ENCODE results near the gene NDUFV2. TPM values are rescaled to one million over a fixed set of nuclear protein-coding genes. Genes with fewer than 3 reads are reported as not detected.

NDUFV2 gene
- total and polyA plus RNA-seq, 2 donors (not counting 3 experiments of a cell fraction or from before 2014, with no cell fraction given) = 65.7 to 152 TPM

GRCh38 chr18:9137168-9138066 lies 34.9 kb downstream of the NDUFV2 start:
- DNase-seq (ENCODE audit: low read depth, low spot score) (peak; percentile 78), FAIRE-seq (peak; percentile 40)
- peak overlapping the region; percentile 95 for H3K27ac ChIP-seq (ENCODE audit: insufficient read depth, low read depth, low read length)
- H4K20me1 ChIP-seq (replicated peaks; ENCODE audit: control insufficient read depth, extremely low read depth, insufficient read depth, low read length) = no peaks in the 10 kb centered on the region
- BruUV-seq (replicated peaks) = no TSS peak
- ChIA-PET CTCF (interaction anchor here (0.7 to 8.6 kb wide), 8 partner anchors 10 to 379 kb away, joined by 3 to 60 read pairs (median 14); partner anchors contain the start of gene TWSG1), POLR2A (interaction anchor here (1.0 to 2.2 kb wide), 2 partner anchors 28 to 197 kb away, joined by 3 to 8 read pairs; partner anchors contain the start of gene TWSG1)
- TF ChIP-seq JUN (IDR thresholded peaks at IDR 0.05; ENCODE audit: borderline replicate concordance, insufficient read depth, insufficient read length, low read depth) = peak; percentile 22
- no peak for TF ChIP-seq EZH2 (IDR thresholded peaks at IDR 0.05; ENCODE audit: borderline replicate concordance, low read depth, low read length, severe bottlenecking)
- H3K79me2 ChIP-seq (ENCODE audit: control insufficient read depth, insufficient read depth, low read length) = peaks cover 52% of the 10 kb centered on the region
- peak overlapping the region; percentile 82 for H3K4me2 ChIP-seq (ENCODE audit: insufficient read depth, low read length)
- no peaks in the 10 kb centered on the region for H3K9me1 ChIP-seq (replicated peaks; ENCODE audit: control insufficient read depth, extremely low read depth, insufficient read depth, low read length)
- H3K4me1 ChIP-seq (ENCODE audit: control insufficient read depth, extremely low read depth, insufficient read depth, low read length) = peaks cover 31% of the 10 kb centered on the region
- H3K9ac ChIP-seq (replicated peaks; ENCODE audit: extremely low read depth, insufficient read depth, low read length) = peak overlapping the region; percentile 88
- no peaks in the 10 kb centered on the region for H3K9me3 ChIP-seq (replicated peaks; ENCODE audit: control insufficient read depth, insufficient read depth, low read length)
- dilution Hi-C loops (cut with MboI; ENCODE audit: extremely low pct_ligation_motif_present, low sequenced_read_pairs) (no loop called here), intact Hi-C loops (cut with micrococcal nuclease) (loop anchor here (1.0 to 10.0 kb wide), 4 partner anchors 65 to 433 kb away; partner anchors contain the start of gene MTCL1)
- peaks cover 0 to 6% of the 10 kb centered on the region in 2 experiments for H3K36me3 ChIP-seq (ENCODE audit: control insufficient read depth in 2 of 2, extremely low read depth in 1 of 2, insufficient read depth in 2 of 2, low read length in 2 of 2)
- H2AFZ ChIP-seq (ENCODE audit: low read depth, low read length) = peak overlapping the region; percentile 16
- peak overlapping the region; percentile 50 to 86 (median 55) for H3K4me3 ChIP-seq (replicated peaks in 1 of 3; ENCODE audit: insufficient read depth in 1 of 3, low read depth in 1 of 3, low read length in 3 of 3)
- no peaks in the 10 kb centered on the region for H3K27me3 ChIP-seq (ENCODE audit: control insufficient read depth in 2 of 2, insufficient read depth in 2 of 2, low read length in 2 of 2)

GRCh38 chr18:9139400-9140039 lies 37.0 kb downstream of the NDUFV2 start:
- peak overlapping the region in 1 of 3 experiments; percentile 86 for H3K4me3 ChIP-seq (replicated peaks in 1 of 3; ENCODE audit: insufficient read depth in 1 of 3, low read depth in 1 of 3, low read length in 3 of 3)
- DNase-seq (ENCODE audit: low read depth, low spot score) (peak; percentile 37), FAIRE-seq (peak; percentile 8)
- H3K27me3 ChIP-seq (ENCODE audit: control insufficient read depth in 2 of 2, insufficient read depth in 2 of 2, low read length in 2 of 2) = no peaks in the 10 kb centered on the region
- peaks cover 64% of the 10 kb centered on the region for H3K79me2 ChIP-seq (ENCODE audit: control insufficient read depth, insufficient read depth, low read length)
- H2AFZ ChIP-seq (ENCODE audit: low read depth, low read length) = no peak overlapping the region
- no peaks in the 10 kb centered on the region for H3K9me3 ChIP-seq (replicated peaks; ENCODE audit: control insufficient read depth, insufficient read depth, low read length)
- TF ChIP-seq GATA2 (IDR thresholded peaks at IDR 0.05; ENCODE audit: insufficient read depth, insufficient read length, low read depth, low read length) (no peak), EZH2 (IDR thresholded peaks at IDR 0.05; ENCODE audit: borderline replicate concordance, low read depth, low read length, severe bottlenecking) (no peak), FOS (IDR thresholded peaks at IDR 0.05; ENCODE audit: borderline replicate concordance, insufficient read depth, low read length) (no peak), MYC (IDR thresholded peaks at IDR 0.05; ENCODE audit: low read depth, low read length) (no peak), POLR2AphosphoS5 (IDR thresholded peaks at IDR 0.05; ENCODE audit: insufficient read depth, low read depth, low read length) (no peak), POLR2A (IDR thresholded peaks at IDR 0.05; ENCODE audit: low read depth, low read length) (no peak), JUN (IDR thresholded peaks at IDR 0.05; ENCODE audit: borderline replicate concordance, insufficient read depth, insufficient read length, low read depth) (no peak)
- TF ChIP-seq, protein P1, sequence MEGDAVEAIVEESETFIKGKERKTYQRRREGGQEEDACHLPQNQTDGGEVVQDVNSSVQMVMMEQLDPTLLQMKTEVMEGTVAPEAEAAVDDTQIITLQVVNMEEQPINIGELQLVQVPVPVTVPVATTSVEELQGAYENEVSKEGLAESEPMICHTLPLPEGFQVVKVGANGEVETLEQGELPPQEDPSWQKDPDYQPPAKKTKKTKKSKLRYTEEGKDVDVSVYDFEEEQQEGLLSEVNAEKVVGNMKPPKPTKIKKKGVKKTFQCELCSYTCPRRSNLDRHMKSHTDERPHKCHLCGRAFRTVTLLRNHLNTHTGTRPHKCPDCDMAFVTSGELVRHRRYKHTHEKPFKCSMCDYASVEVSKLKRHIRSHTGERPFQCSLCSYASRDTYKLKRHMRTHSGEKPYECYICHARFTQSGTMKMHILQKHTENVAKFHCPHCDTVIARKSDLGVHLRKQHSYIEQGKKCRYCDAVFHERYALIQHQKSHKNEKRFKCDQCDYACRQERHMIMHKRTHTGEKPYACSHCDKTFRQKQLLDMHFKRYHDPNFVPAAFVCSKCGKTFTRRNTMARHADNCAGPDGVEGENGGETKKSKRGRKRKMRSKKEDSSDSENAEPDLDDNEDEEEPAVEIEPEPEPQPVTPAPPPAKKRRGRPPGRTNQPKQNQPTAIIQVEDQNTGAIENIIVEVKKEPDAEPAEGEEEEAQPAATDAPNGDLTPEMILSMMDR (IDR thresholded peaks at IDR 0.05; ENCODE audit: extremely low read depth in 1 of 2, insufficient read depth in 1 of 2, low read depth in 1 of 2, low read length in 2 of 2) = no peak
- TF ChIP-seq, protein P2, sequence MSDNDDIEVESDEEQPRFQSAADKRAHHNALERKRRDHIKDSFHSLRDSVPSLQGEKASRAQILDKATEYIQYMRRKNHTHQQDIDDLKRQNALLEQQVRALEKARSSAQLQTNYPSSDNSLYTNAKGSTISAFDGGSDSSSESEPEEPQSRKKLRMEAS (IDR thresholded peaks at IDR 0.05; ENCODE audit: insufficient read depth, insufficient read length) = no peak
- intact Hi-C loops (cut with micrococcal nuclease) = loop anchor here (5.0 to 10.0 kb wide), 2 partner anchors 378 to 435 kb away; partner anchors contain the start of gene MTCL1
- H3K4me1 ChIP-seq (ENCODE audit: control insufficient read depth, extremely low read depth, insufficient read depth, low read length) = peaks cover 35% of the 10 kb centered on the region
- peak overlapping the region; percentile 44 for H3K9ac ChIP-seq (replicated peaks; ENCODE audit: extremely low read depth, insufficient read depth, low read length)
- H3K36me3 ChIP-seq (ENCODE audit: control insufficient read depth in 2 of 2, extremely low read depth in 1 of 2, insufficient read depth in 2 of 2, low read length in 2 of 2) = no peaks in the 10 kb centered on the region
- H3K4me2 ChIP-seq (ENCODE audit: insufficient read depth, low read length) = peak overlapping the region; percentile 82
- no peaks in the 10 kb centered on the region for H4K20me1 ChIP-seq (replicated peaks; ENCODE audit: control insufficient read depth, extremely low read depth, insufficient read depth, low read length)
- ChIA-PET CTCF (interaction anchor here (1.5 to 8.6 kb wide), 7 partner anchors 8 to 377 kb away, joined by 3 to 60 read pairs (median 12); no protein-coding TSS in a partner anchor), POLR2A (no interaction called here)
- no peaks in the 10 kb centered on the region for H3K9me1 ChIP-seq (replicated peaks; ENCODE audit: control insufficient read depth, extremely low read depth, insufficient read depth, low read length)
- dilution Hi-C loops (cut with MboI; ENCODE audit: extremely low pct_ligation_motif_present, low sequenced_read_pairs) = no loop called here
- H3K27ac ChIP-seq (ENCODE audit: insufficient read depth, low read depth, low read length) = no peak overlapping the region
- BruUV-seq (replicated peaks) = no TSS peak

Data from endothelial cell of umbilical vein (primary cell).